AG10803 (cell line): ENCODE measurements around the gene PLCB4.

ENCODE experiments used
- DNase-seq: peaks from one replicate; pipeline ENCODE4 v3.0.0; 2010; ENCODE audit warnings: low read depth
- H3K4me3 ChIP-seq: 2 replicates; pipeline ENCODE4 v1.5.1; 2011; ENCODE audit warnings: mild to moderate bottlenecking, low read length, control low read depth
- CTCF ChIP-seq: conservative IDR thresholded peaks from 2 replicates; pipeline ENCODE4 v1.5.1; 2011; ENCODE audit warnings: mild to moderate bottlenecking, low read length, control low read depth, inconsistent platforms

The PLCB4 gene

DNA sequence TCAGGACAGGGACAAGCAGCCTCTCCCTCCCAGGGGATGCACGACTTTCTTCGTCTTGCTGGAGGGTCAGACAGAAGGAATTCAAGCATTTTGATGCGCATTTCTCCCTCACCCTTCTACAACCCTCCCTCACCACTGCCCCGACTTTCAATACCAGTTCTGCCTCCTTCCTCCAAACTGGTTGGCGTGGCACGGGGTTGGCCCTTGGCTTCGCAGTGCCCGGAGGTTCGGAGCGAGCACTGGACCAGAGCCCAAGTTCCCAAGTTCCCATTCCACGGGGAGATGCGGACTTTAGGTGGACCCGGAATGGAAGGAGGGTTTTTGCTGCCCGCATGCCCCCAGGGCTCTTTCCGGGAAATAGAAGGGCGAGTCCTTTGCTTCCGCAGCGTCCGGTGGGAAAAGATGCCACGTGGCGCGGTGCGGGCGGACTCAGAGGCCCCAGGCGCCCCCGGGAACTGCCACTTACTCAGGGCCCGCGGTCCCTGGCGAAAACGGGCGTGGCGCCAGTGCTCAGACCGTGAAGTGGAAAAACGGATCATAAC is 437.5 kb downstream of the PLCB4 start:
- H3K4me3 ChIP-seq: no peak overlapping the region
- no peak for TF ChIP-seq CTCF
- no peak for DNase-seq

DNA sequence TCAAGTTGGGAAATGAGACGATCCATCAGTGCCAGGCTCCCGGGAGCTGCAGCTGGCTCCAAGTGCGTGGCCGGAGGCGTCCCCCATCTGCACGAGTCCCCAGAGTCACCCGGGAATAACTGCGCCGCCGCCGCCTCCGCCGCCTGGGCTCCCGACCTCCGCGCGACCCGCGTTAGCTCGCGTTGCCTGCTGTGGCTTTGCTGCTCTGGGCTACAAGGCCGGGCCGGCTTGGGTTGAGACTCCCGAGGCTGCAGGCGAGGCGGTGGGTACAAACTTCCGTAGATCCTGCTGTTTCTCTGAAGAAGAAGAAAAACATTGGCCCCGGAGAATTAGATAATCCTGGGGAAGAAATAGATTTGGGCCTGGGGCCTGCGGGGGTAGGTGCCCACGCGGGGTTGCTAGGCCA is 438.1 kb downstream of the PLCB4 start:
- peak overlapping the region; percentile 15; the same call in 1 of the 2 replicates for H3K4me3 ChIP-seq
- no peak for DNase-seq
- TF ChIP-seq CTCF: no peak

GRCh38 chr20:9507544-9508239 is 438.8 kb downstream of the PLCB4 start:
- no peak overlapping the region for H3K4me3 ChIP-seq
- no peak for TF ChIP-seq CTCF
- no peak for DNase-seq

DNA sequence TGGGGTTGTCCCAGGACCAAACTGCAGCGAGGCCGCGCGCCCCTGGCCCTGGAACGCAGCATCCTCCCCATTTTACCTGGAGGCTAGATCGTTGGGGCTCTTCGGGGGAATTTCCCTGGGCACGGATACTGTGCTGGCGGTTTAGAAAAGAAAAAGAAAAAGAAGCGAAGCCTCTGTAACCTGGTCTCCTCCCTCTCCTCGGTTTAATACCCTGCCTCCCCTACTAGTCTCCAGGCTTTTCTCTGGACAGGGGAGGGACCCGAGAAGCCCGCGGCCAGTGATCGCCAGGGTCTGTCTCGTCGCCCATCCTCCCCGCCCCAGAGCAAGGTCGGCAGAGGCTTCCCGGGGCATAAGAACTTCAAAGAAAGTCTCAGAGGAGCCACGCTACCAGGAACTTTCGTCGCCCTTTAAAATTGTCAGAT is 439.4 kb downstream of the PLCB4 start:
- DNase-seq: no peak
- H3K4me3 ChIP-seq: no peak overlapping the region
- TF ChIP-seq CTCF: no peak

GRCh38 chr20:9508696-9509178 is 439.9 kb downstream of the PLCB4 start:
- no peak for DNase-seq
- no peak overlapping the region for H3K4me3 ChIP-seq
- TF ChIP-seq CTCF: no peak

- no peak for DNase-seq
- H3K4me3 ChIP-seq: no peak overlapping the region
- TF ChIP-seq CTCF: no peak
Measured at GRCh38 chr20:9509246-9509645, 440.4 kb downstream of the PLCB4 start.

DNA sequence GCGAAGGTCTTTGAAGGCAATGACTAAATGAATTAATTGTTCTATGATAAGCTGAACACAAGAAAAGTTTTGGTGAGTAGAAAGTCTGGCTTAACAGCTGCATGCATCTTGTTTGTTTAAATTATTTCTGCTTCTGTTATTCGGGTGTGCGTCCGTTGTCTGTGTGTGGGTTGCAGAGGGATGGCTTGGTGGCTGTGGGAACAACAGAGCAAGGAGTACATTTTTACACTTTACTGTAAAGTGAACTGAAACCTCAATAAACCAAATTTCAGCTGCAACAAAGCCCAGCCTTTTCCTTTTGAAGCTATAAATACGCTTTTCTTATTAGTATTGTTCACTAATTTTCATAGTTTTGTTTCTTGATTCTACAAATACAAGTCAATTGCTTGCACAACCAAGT is 442.0 kb downstream of the PLCB4 start:
- no peak for TF ChIP-seq CTCF
- H3K4me3 ChIP-seq: no peak overlapping the region
- no peak for DNase-seq
